Measurements from ENCODE around the gene C5AR2.

The C5AR2 gene

DNA sequence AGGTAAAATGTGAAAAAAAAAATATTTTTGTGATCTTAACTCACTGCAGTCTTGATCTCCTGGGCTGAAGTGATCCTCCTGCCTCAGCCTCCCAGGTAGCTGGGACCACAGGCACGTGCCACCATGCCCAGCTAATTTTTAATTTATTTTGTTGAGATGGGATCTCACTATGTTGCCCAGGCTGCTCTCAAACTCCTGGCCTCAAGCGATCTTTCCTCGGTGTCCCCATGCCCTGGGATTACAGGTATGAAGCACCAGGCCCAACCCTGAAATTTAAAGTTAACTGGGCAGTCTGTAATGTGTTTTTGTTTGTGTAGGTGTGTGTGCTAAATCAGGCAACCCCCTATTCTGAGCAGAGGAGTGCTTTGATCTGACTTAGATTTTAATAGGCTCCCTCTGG is 25.7 kb upstream of the C5AR2 start:
- H3K27me3 ChIP-seq: peaks cover 22 to 100% (median 95%) of the 10 kb centered on the region in 11 experiments
- TF ChIP-seq Cebpa-rat (IDR thresholded peaks at IDR 0.05): no peak
- H3K9me3 ChIP-seq (replicated peaks in 1 of 11): peaks cover 0 to 9% (median 0%) of the 10 kb centered on the region in 11 experiments; a peak in 4 of 22 replicates
- H3K27ac ChIP-seq: no peak overlapping the region
- H3K4me3 ChIP-seq: no peak overlapping the region
- H3K4me1 ChIP-seq: peaks cover 25 to 77% (median 46%) of the 10 kb centered on the region in 10 experiments
- H3K9ac ChIP-seq: no peak overlapping the region
- H3K4me2 ChIP-seq: no peak overlapping the region
- H4K20me1 ChIP-seq: peaks cover 0 to 12% (median 0%) of the 10 kb centered on the region in 11 experiments; a peak in 5 of 22 replicates
- H3K36me3 ChIP-seq: peaks cover 0 to 8% (median 0%) of the 10 kb centered on the region in 11 experiments; a peak in 1 of 22 replicates

DNA sequence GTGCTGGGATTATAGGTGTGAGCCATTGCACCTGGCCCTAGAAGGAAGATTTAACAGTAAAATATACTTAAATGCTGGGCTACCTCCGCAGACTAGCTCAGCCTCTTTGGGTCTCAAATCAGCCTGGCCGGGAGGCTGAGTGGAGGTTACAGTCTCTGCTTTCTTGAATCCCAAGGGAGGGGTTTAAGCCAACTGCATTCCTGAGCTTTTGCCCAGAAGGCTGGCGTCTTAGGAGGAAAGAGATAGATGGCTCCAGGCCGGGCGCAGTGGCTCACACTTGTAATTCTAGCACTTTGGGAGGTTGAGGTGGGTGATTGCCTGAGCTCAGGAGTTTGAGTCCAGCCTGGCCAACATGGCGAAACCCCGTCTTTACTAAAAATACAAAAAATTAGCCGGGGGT is 22.9 kb upstream of the C5AR2 start:
- Histone ChIP-seq H3K4me2 (peak overlapping the region; percentile 69 to 95 (median 79)), H3K9me3 (replicated peaks in 1 of 11) (peaks cover 0 to 20% (median 0%) of the 10 kb centered on the region in 11 experiments; a peak in 6 of 22 replicates), H3K27me3 (peaks cover 9 to 99% (median 83%) of the 10 kb centered on the region in 11 experiments), H3K27ac (peak overlapping the region in 4 of 11 experiments; percentile 8 to 78 (median 62); a peak in 4 of 22 replicates), H3K36me3 (peaks cover 0 to 35% (median 0%) of the 10 kb centered on the region in 11 experiments; a peak in 6 of 22 replicates), H3K9ac (peak overlapping the region in 4 of 11 experiments; percentile 30 to 88 (median 80); a peak in 7 of 22 replicates), H3K4me3 (peak overlapping the region in 5 of 10 experiments; percentile 5 to 75 (median 66); a peak in 10 of 20 replicates), H4K20me1 (peaks cover 0 to 12% (median 0%) of the 10 kb centered on the region in 11 experiments; a peak in 5 of 22 replicates), H3K4me1 (peaks cover 20 to 79% (median 38%) of the 10 kb centered on the region in 10 experiments)
- no peak for TF ChIP-seq Cebpa-rat (IDR thresholded peaks at IDR 0.05)

DNA sequence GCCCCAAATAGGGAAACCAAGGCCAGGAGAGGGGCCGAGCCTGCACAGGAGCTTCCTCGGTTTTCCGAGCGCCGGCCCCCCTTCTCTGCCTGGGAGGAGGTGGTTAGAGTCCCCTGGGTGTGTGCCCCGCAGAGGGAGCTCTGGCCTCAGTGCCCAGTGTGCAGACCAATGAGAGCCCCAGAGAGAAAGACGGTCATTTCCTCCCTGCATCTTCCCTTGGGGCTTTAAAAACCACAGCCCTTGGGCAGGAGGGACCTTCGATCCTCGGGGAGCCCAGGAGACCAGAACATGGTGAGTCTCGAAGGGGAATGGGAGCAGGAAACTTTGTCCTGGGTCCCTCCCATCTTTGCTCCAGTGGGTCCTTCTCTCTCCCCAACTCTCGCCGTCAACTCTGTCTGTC is 22.4 kb upstream of the C5AR2 start, which contains the start of gene C5AR1:
Gene C5AR1, plus strand, starts transcription at position 254 of the 400 bp plus-strand sequence. Its CDS starts 35 bp downstream, at position 289.
- Histone ChIP-seq H3K4me1 (peaks cover 20 to 79% (median 37%) of the 10 kb centered on the region in 10 experiments), H3K27me3 (peaks cover 3 to 96% (median 78%) of the 10 kb centered on the region in 11 experiments; a peak in 20 of 22 replicates), H3K4me3 (peak within 1 kb of the TSS in 6 of 10 experiments; percentile 6 to 75 (median 63); a peak in 10 of 20 replicates), H4K20me1 (peaks cover 0 to 12% (median 0%) of the 10 kb centered on the region in 11 experiments; a peak in 5 of 22 replicates), H3K4me2 (peak within 1 kb of the TSS; percentile 69 to 95 (median 79)), H3K27ac (peak within 1 kb of the TSS in 5 of 11 experiments; percentile 8 to 78 (median 56); a peak in 10 of 22 replicates), H3K9me3 (replicated peaks in 1 of 11) (peaks cover 0 to 26% (median 0%) of the 10 kb centered on the region in 11 experiments; a peak in 7 of 22 replicates), H3K36me3 (peaks cover 0 to 41% (median 0%) of the 10 kb centered on the region in 11 experiments; a peak in 6 of 22 replicates), H3K9ac (peak within 1 kb of the TSS in 5 of 11 experiments; percentile 1 to 88 (median 72); a peak in 9 of 22 replicates)
- TF ChIP-seq Cebpa-rat (IDR thresholded peaks at IDR 0.05): no peak

DNA sequence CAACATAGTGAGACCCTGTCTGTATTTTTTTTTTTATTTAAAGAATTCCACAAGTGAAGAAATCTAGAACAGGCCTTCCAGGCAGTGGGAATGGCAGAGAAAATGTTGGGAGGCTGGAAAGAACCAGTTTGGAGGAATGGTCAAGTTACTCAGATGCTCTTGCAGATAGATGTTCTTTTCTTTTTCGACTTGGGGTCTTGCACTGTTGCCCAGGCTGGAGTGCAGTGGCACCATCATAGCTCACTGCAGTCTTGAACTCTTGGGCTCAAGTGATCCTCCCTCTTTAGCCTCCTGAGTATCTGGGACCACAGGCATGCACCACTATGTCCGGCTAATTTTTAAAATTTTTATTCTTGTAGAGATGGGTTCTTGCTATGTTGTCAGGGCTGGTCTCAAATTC is 21.7 kb upstream of the C5AR2 start:
- Histone ChIP-seq H4K20me1 (peaks cover 0 to 12% (median 0%) of the 10 kb centered on the region in 11 experiments; a peak in 5 of 22 replicates), H3K36me3 (peaks cover 0 to 44% (median 0%) of the 10 kb centered on the region in 11 experiments; a peak in 6 of 22 replicates), H3K9ac (peak overlapping the region in 4 of 11 experiments; percentile 30 to 88 (median 80); a peak in 7 of 22 replicates), H3K9me3 (replicated peaks in 1 of 11) (peaks cover 0 to 31% (median 0%) of the 10 kb centered on the region in 11 experiments; a peak in 7 of 22 replicates), H3K27ac (peak overlapping the region in 3 of 11 experiments; percentile 56 to 78 (median 69); a peak in 7 of 22 replicates), H3K4me3 (peak overlapping the region in 5 of 10 experiments; percentile 6 to 75 (median 66); a peak in 8 of 20 replicates), H3K27me3 (peaks cover 0 to 89% (median 70%) of the 10 kb centered on the region in 11 experiments; a peak in 19 of 22 replicates), H3K4me2 (peak overlapping the region in 9 of 11 experiments; percentile 28 to 95 (median 79); a peak in 16 of 22 replicates), H3K4me1 (peaks cover 20 to 79% (median 41%) of the 10 kb centered on the region in 10 experiments)
- TF ChIP-seq Cebpa-rat (IDR thresholded peaks at IDR 0.05): no peak

DNA sequence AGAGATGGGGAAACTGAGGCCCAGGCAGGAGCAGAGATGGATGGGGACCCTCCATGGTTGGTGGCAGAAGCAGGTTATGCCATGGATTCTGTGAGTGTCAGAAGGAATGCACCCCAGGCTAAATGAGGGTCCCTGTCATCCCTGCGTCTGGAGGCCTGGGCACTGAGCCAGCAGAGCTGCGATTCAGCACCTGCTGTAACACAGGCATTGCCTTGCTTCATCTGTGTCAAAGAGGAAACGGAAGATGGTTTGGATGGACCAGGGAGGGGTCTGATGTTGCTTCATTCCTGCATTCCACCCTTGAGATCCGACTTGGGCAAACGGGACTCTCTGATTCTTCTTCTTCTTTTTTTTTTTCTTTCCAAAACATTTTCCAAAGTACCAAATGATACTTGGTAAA is 21.2 kb upstream of the C5AR2 start:
- H4K20me1 ChIP-seq: peaks cover 0 to 12% (median 0%) of the 10 kb centered on the region in 11 experiments; a peak in 5 of 22 replicates
- H3K9me3 ChIP-seq (replicated peaks in 1 of 11): peaks cover 0 to 31% (median 0%) of the 10 kb centered on the region in 11 experiments; a peak in 7 of 22 replicates
- peak in 4 of 11 experiments; percentile 36 to 60 (median 48); a peak in 4 of 22 replicates for TF ChIP-seq Cebpa-rat (IDR thresholded peaks at IDR 0.05)
- peak overlapping the region in 3 of 11 experiments; percentile 72 to 88 (median 87); a peak in 6 of 22 replicates for H3K9ac ChIP-seq
- H3K4me1 ChIP-seq: peaks cover 20 to 80% (median 44%) of the 10 kb centered on the region in 10 experiments
- peaks cover 0 to 84% (median 65%) of the 10 kb centered on the region in 11 experiments; a peak in 19 of 22 replicates for H3K27me3 ChIP-seq
- H3K4me3 ChIP-seq: peak overlapping the region in 4 of 10 experiments; percentile 60 to 75 (median 70); a peak in 9 of 20 replicates
- H3K4me2 ChIP-seq: peak overlapping the region in 9 of 11 experiments; percentile 25 to 95 (median 76); a peak in 16 of 22 replicates
- peak overlapping the region in 3 of 11 experiments; percentile 56 to 78 (median 69); a peak in 5 of 22 replicates for H3K27ac ChIP-seq
- peaks cover 0 to 45% (median 0%) of the 10 kb centered on the region in 11 experiments; a peak in 6 of 22 replicates for H3K36me3 ChIP-seq

DNA sequence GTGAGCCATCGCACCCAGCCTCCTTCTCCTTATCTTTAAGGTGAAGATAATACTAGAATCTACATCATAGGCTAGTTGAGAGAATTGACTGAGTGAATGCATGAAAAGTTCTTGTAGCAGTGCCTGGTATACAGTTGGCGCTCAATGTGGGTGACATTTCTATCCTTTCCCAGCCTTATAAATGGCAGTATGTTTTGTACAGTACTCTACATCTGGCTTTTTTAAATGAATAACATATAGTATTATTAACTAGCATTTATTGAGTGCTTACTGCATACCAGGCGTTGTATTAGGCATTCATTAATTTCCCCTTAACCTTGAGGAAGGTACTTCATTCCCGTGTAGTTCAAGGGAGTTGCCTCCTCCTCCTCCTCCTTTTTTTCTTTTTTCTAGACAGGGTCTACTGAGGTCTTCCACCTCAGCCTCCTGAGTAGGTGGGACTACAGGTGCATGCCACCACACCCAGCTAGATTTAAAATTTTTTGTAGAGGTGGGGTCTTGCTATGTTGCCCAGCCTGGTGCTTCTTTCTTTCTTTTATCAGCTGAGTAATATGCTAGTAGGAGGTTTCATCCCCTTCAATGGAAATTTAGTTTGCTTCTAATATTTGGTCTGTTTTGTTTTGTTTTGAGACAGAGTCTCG is 19.5 kb upstream of the C5AR2 start:
- Histone ChIP-seq H3K4me2 (peak overlapping the region in 3 of 11 experiments; percentile 79 to 95 (median 94); a peak in 6 of 22 replicates), H3K9ac (peak overlapping the region in 2 of 11 experiments; percentile 87 to 88; a peak in 4 of 22 replicates), H3K4me3 (peak overlapping the region in 3 of 10 experiments; percentile 66 to 75 (median 73); a peak in 6 of 20 replicates), H3K9me3 (replicated peaks in 1 of 11) (peaks cover 0 to 36% (median 0%) of the 10 kb centered on the region in 11 experiments; a peak in 7 of 22 replicates), H3K36me3 (peaks cover 0 to 61% (median 0%) of the 10 kb centered on the region in 11 experiments; a peak in 6 of 22 replicates), H3K27me3 (peaks cover 0 to 67% (median 49%) of the 10 kb centered on the region in 11 experiments; a peak in 19 of 22 replicates), H3K27ac (peak overlapping the region in 2 of 11 experiments; percentile 69 to 78; a peak in 3 of 22 replicates), H3K4me1 (peaks cover 20 to 91% (median 48%) of the 10 kb centered on the region in 10 experiments), H4K20me1 (peaks cover 0 to 12% (median 0%) of the 10 kb centered on the region in 11 experiments; a peak in 5 of 22 replicates)
- TF ChIP-seq Cebpa-rat (IDR thresholded peaks at IDR 0.05): no peak

DNA sequence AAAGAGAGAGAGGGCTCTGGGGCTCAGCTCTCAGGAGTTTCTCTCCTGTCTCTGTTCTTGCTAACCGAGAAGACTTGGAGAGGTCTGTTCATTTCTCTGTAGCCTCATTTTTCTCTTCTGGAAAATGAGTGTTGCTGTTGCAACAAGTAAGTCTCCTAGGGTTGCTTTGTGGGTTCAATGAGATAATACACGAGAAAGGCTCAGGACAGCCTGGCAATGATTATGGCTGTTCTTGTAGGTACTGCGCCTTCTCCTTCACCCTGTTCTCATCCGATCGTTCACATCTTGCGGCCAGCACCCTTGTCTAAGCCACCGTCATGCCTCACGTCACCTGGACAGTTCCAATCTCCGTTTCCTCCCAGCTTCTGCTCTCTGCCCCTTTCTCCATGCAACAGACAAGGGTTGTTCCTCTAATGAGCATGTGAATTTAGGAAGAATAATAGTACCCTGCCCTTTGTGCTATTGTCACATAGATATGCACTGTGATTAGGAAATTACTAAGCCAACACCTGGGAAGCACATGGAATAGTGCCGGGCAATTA is 18.1 kb upstream of the C5AR2 start:
- H3K27ac ChIP-seq: peak overlapping the region in 3 of 11 experiments; percentile 65 to 78 (median 71); a peak in 5 of 22 replicates
- TF ChIP-seq Cebpa-rat (IDR thresholded peaks at IDR 0.05): no peak
- peak overlapping the region in 3 of 10 experiments; percentile 66 to 75 (median 73); a peak in 6 of 20 replicates for H3K4me3 ChIP-seq
- peak overlapping the region in 4 of 11 experiments; percentile 13 to 95 (median 86); a peak in 6 of 22 replicates for H3K4me2 ChIP-seq
- peaks cover 0 to 12% (median 0%) of the 10 kb centered on the region in 11 experiments; a peak in 5 of 22 replicates for H4K20me1 ChIP-seq
- H3K9me3 ChIP-seq (replicated peaks in 1 of 11): peaks cover 0 to 36% (median 0%) of the 10 kb centered on the region in 11 experiments; a peak in 7 of 22 replicates
- peaks cover 13 to 92% (median 38%) of the 10 kb centered on the region in 10 experiments for H3K4me1 ChIP-seq
- H3K9ac ChIP-seq: peak overlapping the region in 2 of 11 experiments; percentile 87 to 88; a peak in 2 of 22 replicates
- peaks cover 0 to 75% (median 0%) of the 10 kb centered on the region in 11 experiments; a peak in 6 of 22 replicates for H3K36me3 ChIP-seq
- H3K27me3 ChIP-seq: peaks cover 0 to 54% (median 35%) of the 10 kb centered on the region in 11 experiments; a peak in 19 of 22 replicates
